Measurements from ENCODE around the gene MEGF11. TPM values are rescaled to one million over a fixed set of nuclear protein-coding genes. Genes with fewer than 3 reads are reported as not detected.

Gene MEGF11
- total RNA-seq, 4 donors from 2014 or later, result 0.20 TPM; not detected in 3

DNA sequence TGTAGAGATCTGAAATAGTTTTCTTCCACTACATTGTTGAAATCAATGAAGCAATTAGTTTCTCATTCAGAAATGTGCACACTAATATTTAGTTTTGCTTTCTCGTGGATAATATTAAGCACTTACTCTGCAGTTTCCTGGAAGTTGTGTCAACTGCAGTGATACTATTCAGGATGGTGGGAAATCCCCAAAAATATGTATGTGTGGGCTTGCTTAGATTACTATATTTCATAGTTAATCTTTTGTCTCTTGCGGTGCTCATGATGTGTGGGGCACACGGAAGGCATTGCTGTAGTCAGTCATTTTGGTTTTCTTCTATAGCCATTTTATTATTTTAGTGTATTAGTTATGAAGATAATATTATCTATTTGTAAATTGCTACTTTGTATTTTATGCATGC, 364.6 kb downstream of the MEGF11 start:
- Histone ChIP-seq H3K27me3 (no peaks in the 10 kb centered on the region), H3K4me1 (no peaks in the 10 kb centered on the region), H3K9me3 (no peaks in the 10 kb centered on the region), H3K27ac (no peak overlapping the region), H3K4me3 (replicated peaks in 1 of 3) (no peak overlapping the region), H3K36me3 (peaks cover 19 to 49% of the 10 kb centered on the region in 2 donors)
- TF ChIP-seq, protein P1, sequence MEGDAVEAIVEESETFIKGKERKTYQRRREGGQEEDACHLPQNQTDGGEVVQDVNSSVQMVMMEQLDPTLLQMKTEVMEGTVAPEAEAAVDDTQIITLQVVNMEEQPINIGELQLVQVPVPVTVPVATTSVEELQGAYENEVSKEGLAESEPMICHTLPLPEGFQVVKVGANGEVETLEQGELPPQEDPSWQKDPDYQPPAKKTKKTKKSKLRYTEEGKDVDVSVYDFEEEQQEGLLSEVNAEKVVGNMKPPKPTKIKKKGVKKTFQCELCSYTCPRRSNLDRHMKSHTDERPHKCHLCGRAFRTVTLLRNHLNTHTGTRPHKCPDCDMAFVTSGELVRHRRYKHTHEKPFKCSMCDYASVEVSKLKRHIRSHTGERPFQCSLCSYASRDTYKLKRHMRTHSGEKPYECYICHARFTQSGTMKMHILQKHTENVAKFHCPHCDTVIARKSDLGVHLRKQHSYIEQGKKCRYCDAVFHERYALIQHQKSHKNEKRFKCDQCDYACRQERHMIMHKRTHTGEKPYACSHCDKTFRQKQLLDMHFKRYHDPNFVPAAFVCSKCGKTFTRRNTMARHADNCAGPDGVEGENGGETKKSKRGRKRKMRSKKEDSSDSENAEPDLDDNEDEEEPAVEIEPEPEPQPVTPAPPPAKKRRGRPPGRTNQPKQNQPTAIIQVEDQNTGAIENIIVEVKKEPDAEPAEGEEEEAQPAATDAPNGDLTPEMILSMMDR (IDR thresholded peaks at IDR 0.05), result no peak
- TF ChIP-seq POLR2A (IDR thresholded peaks at IDR 0.05), result no peak
- DNase-seq, result no peak
- intact Hi-C loops (cut with DNase I), result no loop called here
- WGBS, 2 donors, result 67 to 84% methylated on average over 3 of the region's 3 CpGs

DNA sequence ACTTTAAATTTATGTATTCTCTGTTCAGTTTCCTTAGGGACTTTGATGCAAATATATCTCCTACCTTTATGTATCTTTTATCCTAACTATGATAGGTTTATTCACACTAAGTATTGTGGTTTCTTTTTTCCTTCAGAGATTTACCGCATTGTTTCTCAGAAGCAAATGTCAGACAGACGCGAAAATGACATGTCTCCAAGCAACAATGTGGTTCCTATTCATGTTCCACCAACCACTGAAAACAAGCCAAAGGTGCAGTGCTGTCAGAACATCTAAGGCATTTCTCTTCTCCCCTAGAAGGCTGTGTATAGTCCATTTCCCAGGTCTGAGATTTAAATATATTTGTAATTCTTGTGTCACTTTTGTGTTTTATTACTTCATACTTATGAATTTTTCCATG, 366.0 kb downstream of the MEGF11 start:
- Histone ChIP-seq H3K4me3 (replicated peaks in 1 of 3) (no peak overlapping the region), H3K9me3 (no peaks in the 10 kb centered on the region), H3K27ac (no peak overlapping the region), H3K36me3 (peaks cover 19 to 43% of the 10 kb centered on the region in 2 donors), H3K27me3 (no peaks in the 10 kb centered on the region), H3K4me1 (peaks cover 0 to 4% of the 10 kb centered on the region in 2 donors)
- 89% methylated on average over 3 of the region's 3 CpGs for WGBS, 2 donors
- no peak for DNase-seq
- intact Hi-C loops (cut with DNase I), result no loop called here
- no peak for TF ChIP-seq POLR2A (IDR thresholded peaks at IDR 0.05)
- TF ChIP-seq, protein P1 (IDR thresholded peaks at IDR 0.05), result no peak

DNA sequence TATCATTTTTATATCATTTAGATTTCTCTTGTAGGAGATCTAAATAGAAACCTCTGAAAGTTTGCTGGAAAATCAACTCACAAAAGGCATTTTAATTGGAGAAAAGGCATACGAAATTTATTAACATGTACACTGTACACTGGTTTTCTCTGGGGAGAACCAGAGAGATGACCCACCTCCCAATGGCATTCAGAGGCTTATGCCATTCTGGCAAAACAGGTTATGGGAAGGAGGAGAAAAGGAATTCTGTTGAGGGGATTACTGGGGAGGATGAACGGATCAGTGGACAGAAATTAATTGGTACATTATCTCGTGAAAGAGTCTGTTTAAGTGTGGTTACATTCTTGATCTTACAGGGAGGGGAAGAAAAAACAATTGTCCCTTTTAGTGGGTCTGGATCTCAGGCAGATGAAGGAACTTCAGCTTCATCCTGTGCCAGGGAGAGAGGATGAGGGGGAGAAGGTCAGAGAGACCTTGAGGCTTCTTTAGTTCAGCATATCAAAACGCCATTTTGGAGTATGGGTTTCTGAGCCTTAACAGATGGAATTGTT, 367.8 kb downstream of the MEGF11 start:
- Histone ChIP-seq H3K4me3 (replicated peaks in 1 of 3) (no peak overlapping the region), H3K27me3 (no peaks in the 10 kb centered on the region), H3K9me3 (no peaks in the 10 kb centered on the region), H3K36me3 (peaks cover 22 to 40% of the 10 kb centered on the region in 2 donors), H3K27ac (no peak overlapping the region), H3K4me1 (peaks cover 4 to 7% of the 10 kb centered on the region in 2 donors)
- intact Hi-C loops (cut with DNase I), result no loop called here
- no peak for TF ChIP-seq POLR2A (IDR thresholded peaks at IDR 0.05)
- DNase-seq, result no peak
- WGBS, 2 donors, result 78 to 84% methylated on average over 4 of the region's 4 CpGs

DNA sequence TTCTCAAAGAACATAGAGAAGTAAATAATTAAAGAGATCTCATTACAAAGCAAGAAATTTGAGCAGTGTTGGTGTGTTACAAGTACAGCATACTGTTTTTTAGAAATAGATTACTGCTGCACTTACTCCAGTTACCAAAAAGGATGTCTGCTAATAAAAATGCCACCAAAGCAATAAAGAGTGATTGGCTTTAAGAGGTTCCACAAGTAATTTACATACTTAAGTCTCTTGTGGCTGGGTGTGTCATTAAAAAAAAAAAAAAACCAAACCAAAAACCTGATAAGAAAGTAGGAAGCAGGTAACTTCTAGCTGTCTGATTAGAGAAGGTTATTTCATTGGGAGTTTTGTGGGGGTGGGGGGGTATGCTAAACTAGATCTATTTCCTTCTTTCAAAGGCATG, 369.0 kb downstream of the MEGF11 start:
- Histone ChIP-seq H3K4me3 (replicated peaks in 1 of 3) (no peak overlapping the region), H3K9me3 (no peaks in the 10 kb centered on the region), H3K27me3 (no peaks in the 10 kb centered on the region), H3K4me1 (peaks cover 4 to 7% of the 10 kb centered on the region in 2 donors), H3K27ac (no peak overlapping the region), H3K36me3 (peaks cover 30 to 47% of the 10 kb centered on the region in 2 donors)
- no peak for DNase-seq
- TF ChIP-seq POLR2A (IDR thresholded peaks at IDR 0.05), result no peak
- intact Hi-C loops (cut with DNase I), result no loop called here

DNA sequence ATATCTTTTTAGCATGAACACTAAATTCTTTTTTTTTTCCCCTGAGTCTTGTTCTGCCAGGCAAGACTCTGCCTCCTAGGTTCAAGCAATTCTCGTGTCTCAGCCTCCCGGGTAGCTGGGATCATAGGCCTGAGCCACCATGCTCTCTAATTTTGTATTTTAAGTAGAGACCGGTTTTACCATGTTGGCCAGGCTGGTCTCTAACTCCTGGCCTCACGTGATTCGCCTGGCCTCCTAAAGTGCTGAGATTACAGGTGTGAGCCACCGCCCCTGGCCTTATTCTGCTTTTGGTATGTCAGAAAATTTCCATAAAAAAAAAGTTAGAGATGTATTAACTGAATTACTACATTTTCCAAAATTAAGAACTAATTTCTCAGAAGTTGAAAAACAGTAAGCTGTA, 370.0 kb downstream of the MEGF11 start:
- Histone ChIP-seq H3K4me3 (replicated peaks in 1 of 3) (no peak overlapping the region), H3K36me3 (peaks cover 35 to 51% of the 10 kb centered on the region in 2 donors), H3K4me1 (peaks cover 4 to 7% of the 10 kb centered on the region in 2 donors), H3K27ac (no peak overlapping the region), H3K9me3 (no peaks in the 10 kb centered on the region), H3K27me3 (no peaks in the 10 kb centered on the region)
- intact Hi-C loops (cut with DNase I), result no loop called here
- no peak for TF ChIP-seq POLR2A (IDR thresholded peaks at IDR 0.05)
- TF ChIP-seq, protein P1 (IDR thresholded peaks at IDR 0.05), result no peak
- 93 to 94% methylated on average over 6 of the region's 6 CpGs for WGBS, 2 donors
- DNase-seq, result no peak

DNA sequence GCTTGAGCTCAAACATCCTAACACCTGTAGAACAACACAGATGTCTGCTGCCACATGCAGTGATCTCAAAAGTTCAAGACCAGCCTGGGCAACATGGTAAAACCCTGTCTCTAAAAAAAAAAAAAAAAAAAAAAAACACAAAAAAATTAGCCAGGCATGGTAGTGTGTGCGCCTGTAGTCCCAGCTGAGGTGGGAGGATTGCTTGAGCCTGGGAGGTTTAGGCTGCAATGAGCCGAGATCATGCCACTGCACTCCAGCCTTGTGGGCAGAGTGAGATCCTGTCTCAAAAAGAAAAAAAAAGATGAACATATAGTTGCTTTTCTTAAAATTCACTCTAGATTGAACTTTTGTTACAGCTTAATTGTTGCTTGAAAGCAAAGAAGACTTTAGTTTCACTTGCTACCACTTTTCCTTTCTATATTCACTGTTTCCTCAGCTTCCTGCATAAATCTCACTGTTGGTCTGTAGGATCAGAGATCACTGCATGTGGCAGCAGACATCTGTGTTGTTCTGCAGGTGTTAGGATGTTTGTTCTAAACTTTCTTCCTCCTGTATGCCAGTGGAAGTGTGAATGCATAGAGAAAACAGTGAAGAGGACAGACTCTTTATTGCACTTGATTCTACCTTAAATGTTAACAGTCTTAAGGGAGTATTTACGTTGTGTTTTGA, 371.6 kb downstream of the MEGF11 start:
- no peak for DNase-seq
- no peaks in the 10 kb centered on the region for H3K27me3 ChIP-seq
- H3K27ac ChIP-seq, result no peak overlapping the region
- no peak for TF ChIP-seq POLR2A (IDR thresholded peaks at IDR 0.05)
- TF ChIP-seq, protein P1 (IDR thresholded peaks at IDR 0.05), result no peak
- peaks cover 32 to 48% of the 10 kb centered on the region in 2 donors for H3K36me3 ChIP-seq
- intact Hi-C loops (cut with DNase I), result no loop called here
- no peak overlapping the region for H3K4me3 ChIP-seq (replicated peaks in 1 of 3)
- 85 to 88% methylated on average over 3 of the region's 3 CpGs for WGBS, 2 donors
- peaks cover 4 to 7% of the 10 kb centered on the region in 2 donors for H3K4me1 ChIP-seq
- H3K9me3 ChIP-seq, result no peaks in the 10 kb centered on the region
